ENCODE measurements around the gene CEND1.
A peak's percentile ranks its signal among the peaks of the same experiment; 100 is the strongest.

CEND1 gene

DNA sequence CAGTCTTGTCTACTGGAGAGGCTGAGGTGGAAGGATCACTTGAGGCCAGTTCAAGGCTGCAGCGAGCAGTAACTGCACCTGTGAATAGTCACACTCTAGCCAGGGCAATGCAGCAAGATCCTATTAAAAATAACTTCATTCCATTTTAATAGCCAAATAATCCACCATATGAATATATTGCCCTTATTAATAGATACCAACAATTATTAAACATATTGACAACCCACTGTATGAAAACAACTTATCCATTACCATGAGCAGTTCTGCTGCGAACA is 23.0 kb downstream of the CEND1 start:
- TF ChIP-seq POLR2A (IDR thresholded peaks at IDR 0.05; ENCODE audit: low read depth, low read length), result no peak

DNA sequence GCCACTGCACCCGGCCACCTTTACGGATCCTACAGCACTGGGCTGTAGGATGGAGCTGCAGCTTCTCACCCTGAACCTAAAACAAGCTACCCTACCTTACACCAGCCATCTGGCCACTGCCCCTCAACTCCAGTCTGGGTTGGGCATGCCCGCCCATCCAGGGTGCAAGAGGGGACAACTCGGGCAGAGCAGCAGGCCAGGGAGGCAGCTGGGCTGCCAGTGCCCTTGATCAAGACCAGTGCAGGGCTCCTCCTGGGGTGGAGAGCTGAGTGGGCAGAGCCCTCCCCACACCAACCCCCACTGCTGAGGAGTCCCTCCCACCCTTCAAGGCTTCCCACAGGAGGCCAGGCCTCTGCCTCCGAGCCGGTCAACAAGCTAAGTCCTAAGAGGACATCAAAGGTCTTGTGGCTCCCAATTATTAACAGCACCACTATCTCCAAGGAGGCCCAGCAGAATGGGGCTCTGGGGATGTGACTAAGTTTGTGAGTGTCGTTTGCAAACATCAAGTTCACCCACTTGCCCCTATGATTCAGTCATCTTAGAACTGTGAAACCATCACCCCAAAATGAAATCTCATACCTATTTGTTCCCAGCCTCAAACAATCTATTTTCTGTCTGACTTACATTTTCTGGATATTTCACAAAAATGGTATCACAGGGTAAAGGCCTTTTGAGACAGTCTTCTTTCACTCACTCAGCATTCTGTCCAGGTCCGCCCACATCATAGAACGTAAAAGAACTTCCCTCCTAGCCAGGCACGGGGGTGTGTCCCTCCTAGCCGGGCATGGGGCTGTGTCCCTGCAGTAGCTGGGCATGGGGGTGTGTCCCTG is 23.6 kb downstream of the CEND1 start:
- FAIRE-seq (no peak), DNase-seq (ENCODE audit: insufficient read length, low spot score) (no peak)
- no peak for TF ChIP-seq POLR2A (IDR thresholded peaks at IDR 0.05; ENCODE audit: low read depth, low read length)

More for the DNA sequence above, 23.0 kb downstream of the CEND1 start:
- no peak for FAIRE-seq
- DNase-seq (ENCODE audit: insufficient read length, low spot score), result no peak

DNA sequence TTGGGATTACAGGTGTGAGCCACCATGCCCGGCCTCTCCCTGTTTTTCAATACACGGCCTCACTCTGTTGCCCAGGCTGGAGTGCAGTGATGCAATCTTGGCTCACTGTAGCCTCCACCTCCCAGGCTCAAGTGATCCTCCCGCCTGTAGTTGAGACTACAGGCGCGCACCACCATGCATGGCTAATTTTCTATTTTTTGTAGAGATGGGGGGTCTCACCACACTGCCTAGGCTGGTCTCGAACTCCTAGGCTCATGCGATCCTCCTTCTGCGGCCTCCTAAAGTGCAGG is 24.1 kb downstream of the CEND1 start:
- DNase-seq (ENCODE audit: insufficient read length, low spot score) (no peak), FAIRE-seq (no peak)
- no peak for TF ChIP-seq POLR2A (IDR thresholded peaks at IDR 0.05; ENCODE audit: low read depth, low read length)

DNA sequence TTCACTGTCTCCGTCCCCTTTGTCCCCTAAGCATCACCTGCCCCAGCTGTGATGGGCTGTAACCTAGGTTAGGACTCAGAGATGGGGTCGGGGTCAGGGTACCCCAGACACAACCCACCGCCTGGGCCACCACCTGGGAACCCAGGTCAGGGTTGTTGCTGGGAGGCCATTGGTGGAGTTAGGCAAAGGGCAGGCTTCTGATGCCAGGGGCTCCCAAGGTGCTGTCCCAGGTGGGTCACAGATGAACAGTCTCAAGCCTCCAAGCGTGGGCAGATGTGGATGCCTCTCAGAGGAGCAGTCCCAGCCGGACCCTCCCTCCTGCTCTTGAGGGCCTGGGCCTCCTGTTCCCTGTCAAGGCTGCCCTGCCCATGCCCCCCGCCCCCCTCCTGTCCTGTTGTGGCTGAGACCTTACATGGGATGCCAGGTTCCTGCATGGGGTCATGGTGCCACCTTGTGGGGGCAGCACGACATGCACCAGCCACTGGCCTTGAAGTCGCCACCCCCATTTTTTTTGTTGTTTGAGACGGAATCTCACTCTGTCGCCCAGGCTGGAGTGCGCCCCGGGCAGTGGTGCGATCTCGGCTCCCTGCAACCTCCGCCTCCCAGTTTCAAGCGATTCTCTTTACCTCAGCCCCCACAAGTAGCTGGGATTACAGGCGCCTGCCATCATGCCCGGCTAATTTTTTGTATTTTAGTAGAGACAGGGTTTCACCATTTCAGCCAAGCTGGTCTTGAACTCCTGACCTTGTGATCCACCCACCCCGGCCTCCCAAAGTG is 24.7 kb downstream of the CEND1 start:
- FAIRE-seq (no peak), DNase-seq (ENCODE audit: insufficient read length, low spot score) (no peak)

DNA sequence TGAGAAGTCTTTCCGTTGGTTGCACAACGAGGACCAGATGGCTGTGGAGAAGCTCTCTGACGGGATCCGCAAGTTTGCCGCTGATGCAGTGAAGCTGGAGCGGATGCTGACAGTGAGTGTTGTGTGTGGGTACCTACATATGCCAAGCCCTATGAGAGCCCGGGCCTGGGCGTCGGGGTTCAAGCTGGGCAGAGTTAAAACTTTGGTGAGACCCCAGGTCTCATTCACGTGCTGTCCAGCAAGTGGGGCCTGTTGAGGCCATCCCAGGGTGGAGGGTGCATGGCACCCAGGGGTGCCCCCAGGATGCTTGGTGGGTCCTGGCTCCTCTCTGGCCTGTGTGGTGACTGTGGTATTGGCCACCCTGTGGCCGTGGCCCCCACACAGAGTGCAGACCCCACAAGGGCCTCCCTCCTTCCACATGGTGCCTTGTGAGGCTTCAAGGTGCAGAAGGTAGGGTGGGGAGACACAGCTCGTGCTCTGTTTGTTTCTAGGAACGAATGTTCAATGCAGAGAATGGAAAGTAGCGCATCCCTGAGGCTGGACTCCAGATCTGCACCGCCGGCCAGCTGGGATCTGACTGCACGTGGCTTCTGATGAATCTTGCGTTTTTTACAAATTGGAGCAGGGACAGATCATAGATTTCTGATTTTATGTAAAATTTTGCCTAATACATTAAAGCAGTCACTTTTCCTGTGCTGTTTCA is 25.4 kb downstream of the CEND1 start:
- no peak for TF ChIP-seq POLR2A (IDR thresholded peaks at IDR 0.05; ENCODE audit: low read depth, low read length)
- DNase-seq (ENCODE audit: insufficient read length, low spot score) (no peak), FAIRE-seq (no peak)

More for the DNA sequence above, 24.7 kb downstream of the CEND1 start:
- TF ChIP-seq POLR2A (IDR thresholded peaks at IDR 0.05; ENCODE audit: low read depth, low read length), result no peak

DNA sequence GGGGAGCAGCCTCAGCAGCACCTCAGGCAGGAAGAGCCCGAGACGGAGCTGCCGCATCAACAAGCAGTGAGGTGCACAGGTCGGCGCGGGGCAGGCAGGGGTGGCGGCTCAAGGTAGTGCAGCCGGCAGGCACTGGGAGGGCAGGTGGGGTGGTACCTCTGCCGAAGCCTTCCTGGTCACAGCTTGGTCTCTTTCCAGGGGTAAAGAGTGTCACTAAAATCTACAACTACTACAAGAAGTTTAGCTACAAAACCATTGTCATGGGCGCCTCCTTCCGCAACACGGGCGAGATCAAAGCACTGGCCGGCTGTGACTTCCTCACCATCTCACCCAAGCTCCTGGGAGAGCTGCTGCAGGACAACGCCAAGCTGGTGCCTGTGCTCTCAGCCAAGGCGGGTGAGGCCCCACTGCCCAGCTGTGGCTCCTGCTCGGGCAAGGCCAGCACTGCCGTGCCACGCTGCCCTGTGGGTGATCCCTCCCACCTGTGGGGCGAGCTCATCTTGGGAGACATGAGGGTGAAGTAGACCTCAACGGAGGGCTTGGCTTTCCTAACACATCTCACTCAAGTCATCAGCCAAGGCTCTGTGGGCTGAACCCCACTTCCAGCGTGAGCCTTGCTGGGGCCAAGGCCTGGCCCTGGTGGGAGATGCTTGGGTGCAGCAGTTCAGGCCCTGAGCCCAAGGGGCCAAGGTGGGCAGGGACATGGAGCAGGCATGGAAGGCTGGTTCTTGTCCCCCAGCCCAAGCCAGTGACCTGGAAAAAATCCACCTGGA is 26.2 kb downstream of the CEND1 start:
- DNase-seq (ENCODE audit: insufficient read length, low spot score) (no peak), FAIRE-seq (no peak)
- no peak for TF ChIP-seq POLR2A (IDR thresholded peaks at IDR 0.05; ENCODE audit: low read depth, low read length)

DNA sequence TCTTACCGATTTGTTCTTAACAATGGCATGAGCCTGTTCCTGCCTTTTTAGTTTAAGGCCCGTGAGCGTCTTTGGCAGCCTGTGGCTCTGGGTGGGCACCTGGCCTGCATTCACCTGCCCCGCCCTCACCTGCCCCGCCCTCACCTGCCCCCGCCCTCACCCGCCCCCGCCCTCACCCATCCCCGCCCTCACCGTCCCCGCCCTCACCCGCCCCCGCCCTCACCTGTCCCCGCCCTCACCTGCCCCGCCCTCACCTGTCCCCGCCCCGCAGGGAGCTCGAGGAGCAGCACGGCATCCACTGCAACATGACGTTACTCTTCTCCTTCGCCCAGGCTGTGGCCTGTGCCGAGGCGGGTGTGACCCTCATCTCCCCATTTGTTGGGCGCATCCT is 26.8 kb downstream of the CEND1 start:
- DNase-seq (ENCODE audit: insufficient read length, low spot score), result no peak

DNA sequence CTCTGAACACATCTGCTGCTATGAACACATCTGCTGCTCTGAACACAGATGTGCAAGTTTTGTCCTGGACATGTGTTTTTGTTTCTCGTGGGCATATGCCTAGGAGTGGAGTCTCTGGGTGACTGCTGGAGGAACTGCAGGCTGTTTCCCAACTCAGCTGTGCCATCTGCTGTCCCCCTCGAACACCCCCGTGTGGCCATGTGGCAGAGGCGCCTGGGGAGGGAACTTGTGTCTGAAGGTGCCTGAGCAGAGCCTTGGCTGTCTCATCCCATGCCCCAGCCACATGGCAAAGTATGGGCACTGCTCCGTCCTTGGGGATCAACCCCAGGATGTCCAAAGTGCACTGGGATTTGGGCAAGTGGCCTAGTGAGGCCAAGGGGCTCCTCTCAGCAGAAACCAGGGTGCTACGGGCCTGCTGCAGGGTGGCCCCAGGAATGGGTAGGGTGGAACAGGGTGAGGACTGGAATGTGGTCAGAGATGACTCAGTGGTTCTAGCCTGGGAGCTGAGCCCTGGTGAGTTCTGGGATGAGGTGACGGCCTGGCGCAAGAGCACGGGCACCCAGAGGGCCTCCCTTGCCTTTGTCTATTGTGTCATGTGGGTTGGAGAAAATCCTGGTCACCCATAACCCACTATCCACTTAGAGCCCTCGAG is 27.3 kb downstream of the CEND1 start:
- peak; percentile 98 for DNase-seq (ENCODE audit: insufficient read length, low spot score)
- FAIRE-seq, result peak; percentile 60
- peak; percentile 21; the same call in 1 of the 2 replicates for TF ChIP-seq POLR2A (IDR thresholded peaks at IDR 0.05; ENCODE audit: low read depth, low read length)

More for the DNA sequence above, 26.8 kb downstream of the CEND1 start:
- TF ChIP-seq POLR2A (IDR thresholded peaks at IDR 0.05; ENCODE audit: low read depth, low read length), result no peak
- no peak for FAIRE-seq

DNA sequence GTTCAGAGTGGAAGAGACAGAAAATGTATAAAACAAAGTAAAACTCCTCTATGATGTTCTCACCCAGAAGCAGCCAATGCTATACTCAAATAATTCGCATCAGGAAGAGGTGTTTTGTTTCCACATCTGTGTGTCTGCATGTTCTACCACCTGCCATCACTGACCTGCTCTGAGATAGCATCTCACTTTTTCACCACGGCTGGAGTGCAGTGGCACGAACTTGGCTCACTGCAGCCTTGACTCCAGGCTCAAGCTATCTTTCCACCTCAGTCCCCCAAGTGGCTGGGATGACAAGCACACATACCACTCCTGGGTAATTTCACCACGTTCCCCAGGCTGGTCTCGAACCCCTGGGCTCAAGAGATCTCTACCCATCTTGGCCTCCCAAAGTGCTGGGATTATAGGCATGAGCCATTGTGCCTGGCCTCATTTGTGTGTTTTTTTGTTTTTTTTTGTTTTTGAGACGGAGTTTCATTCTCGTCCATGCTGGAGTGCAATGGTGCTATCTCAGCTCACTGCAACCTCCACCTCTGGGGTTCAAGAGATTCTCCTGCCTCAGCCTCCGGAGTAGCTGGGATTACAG is 28.3 kb downstream of the CEND1 start:
- DNase-seq (ENCODE audit: insufficient read length, low spot score) (no peak), FAIRE-seq (no peak)
- no peak for TF ChIP-seq POLR2A (IDR thresholded peaks at IDR 0.05; ENCODE audit: low read depth, low read length)

DNA sequence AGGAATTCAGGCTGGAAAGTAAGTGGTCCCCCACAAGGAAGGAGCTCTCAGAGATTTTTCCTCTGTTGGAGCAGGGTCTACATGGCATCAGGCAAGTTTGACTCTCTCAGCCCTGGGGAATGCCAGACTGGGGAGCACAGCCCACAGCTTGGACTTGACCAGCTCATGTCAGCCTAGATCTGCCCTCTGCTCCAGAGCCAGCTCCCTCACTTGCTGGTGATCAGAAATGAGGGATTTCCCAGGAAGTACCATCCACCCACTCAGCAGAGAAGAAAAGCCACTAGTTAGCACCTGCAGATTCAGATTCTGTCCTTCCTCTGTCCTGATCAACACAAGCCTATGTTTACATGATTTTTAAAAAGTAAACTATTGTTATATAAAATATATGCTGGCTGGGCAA is 29.7 kb downstream of the CEND1 start:
- DNase-seq (ENCODE audit: insufficient read length, low spot score) (no peak), FAIRE-seq (no peak)
- no peak for TF ChIP-seq POLR2A (IDR thresholded peaks at IDR 0.05; ENCODE audit: low read depth, low read length)

DNA sequence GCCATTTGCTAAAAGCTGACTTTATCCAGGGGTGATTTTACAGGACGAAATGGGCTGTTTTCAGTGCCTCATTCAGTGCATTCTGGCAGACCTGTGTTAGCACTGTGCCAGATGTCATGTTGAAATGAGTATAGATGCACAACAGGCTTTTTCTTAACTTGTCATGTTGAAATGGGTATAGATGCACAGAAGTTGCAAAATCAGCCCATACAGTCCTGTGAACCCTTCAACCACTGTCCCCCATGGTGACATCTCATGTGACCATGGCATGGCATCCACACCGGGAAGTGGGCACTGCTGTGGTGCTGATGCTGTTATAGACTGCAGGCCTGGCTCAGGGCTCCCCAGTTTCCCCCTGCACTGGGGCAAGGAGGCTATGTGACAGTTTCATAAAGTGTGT is 40.2 kb downstream of the CEND1 start:
- DNase-seq (ENCODE audit: insufficient read length, low spot score), result no peak
- no peak for FAIRE-seq

DNA sequence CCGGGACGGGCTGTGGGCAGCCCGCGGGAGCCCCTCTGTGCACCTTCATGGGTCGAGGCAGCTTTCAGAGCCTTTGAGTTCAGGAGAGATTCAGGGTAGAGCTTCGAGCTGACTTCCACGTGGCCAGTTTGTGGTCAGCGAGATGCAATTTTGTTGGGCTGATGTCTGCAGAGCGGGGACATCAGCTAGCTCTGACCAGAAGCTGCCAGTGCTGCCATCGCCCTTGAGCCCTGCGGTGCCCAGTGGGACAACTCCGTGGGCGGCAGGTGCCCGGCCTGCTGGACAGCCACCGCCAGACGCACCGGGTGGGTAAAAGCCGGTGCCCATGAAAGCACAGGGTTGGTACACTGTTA is 41.9 kb downstream of the CEND1 start:
- no peak for TF ChIP-seq POLR2A (IDR thresholded peaks at IDR 0.05; ENCODE audit: low read depth, low read length)
- DNase-seq (ENCODE audit: insufficient read length, low spot score) (peak; percentile 13), FAIRE-seq (no peak)

More for the DNA sequence above, 40.2 kb downstream of the CEND1 start:
- no peak for TF ChIP-seq POLR2A (IDR thresholded peaks at IDR 0.05; ENCODE audit: low read depth, low read length)

Data from H54 (cell line).